Right hindlimb (tissue), 1 donor: ENCODE data around the gene SVIL.

Experiments
- DNase-seq: peaks from one replicate; pipeline ENCODE4 v3.0.0-alpha.2; 2018

The SVIL gene

DNA sequence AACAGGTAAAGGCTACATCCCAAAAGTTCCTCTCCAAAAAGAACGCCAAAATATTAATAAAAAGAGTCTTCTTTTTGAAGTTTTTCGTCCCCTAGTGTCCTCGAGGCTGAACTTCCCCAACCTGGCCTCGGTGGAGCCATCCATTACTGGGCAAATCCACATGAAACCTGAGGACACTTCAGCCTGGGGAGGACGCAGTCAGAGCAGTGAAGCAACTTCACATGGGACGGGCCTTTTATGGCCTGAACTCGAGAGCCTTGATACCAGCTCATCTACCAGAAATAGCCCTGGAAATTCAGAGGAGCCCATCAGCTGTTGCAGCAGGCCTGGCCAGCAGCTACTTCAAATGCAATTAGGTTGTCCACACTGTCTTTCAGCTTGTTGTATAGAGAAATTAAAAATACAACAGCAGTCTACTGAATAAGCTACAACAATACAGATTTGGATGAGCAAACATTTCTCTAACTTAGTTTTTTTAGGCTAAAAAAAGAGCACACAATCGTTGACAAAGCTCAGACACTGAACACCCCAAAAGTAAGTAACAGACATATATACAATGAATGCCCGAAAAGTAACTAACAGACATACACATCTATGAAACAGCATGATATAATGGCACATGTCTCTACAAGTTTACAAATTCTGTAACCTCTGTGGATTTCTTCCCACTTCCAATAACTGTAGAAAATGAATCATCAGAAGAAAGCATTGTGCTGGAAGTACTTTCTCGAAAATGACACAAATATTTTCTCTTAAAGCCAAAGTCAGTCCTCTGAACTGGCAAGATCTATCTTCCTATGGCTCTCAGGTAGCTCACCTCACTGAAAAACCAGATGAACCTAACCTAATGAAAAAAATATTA, at the start of gene SVIL:
Gene SVIL (minus strand): TSS at position 208 of the 862 bp plus-strand sequence. CDS start 79,913 bp downstream, outside the sequence.
- peak; percentile 72 for DNase-seq

GRCh38 chr10:29681676-29682448, 47.1 kb upstream of the SVIL start:
- DNase-seq, result no peak

GRCh38 chr10:29680091-29680490, 45.3 kb upstream of the SVIL start:
- DNase-seq, result no peak

- no peak for DNase-seq
These were observed 42.0 kb upstream of the SVIL start for GRCh38 chr10:29676732-29677131.

- DNase-seq, result no peak
These were observed 41.2 kb upstream of the SVIL start for GRCh38 chr10:29675984-29676383.

DNA sequence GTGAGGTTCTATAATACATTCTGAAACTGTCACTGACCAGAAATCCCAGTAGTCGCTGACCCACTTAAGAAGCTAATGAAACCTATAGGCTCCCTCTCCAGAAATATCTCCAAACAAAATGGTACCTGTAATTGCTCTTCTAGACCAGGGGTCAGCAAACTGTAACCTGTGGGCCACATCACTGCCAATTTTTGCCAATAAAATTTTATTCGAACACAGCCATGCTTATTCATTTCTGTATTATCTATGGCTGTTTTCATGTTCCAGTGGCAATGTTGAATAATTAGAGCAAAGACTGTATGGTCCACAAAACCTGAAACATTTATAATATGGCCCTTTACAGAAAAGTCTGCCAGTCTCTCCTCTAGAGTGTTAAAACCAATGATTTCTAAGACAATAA, 37.2 kb upstream of the SVIL start:
- no peak for DNase-seq

DNA sequence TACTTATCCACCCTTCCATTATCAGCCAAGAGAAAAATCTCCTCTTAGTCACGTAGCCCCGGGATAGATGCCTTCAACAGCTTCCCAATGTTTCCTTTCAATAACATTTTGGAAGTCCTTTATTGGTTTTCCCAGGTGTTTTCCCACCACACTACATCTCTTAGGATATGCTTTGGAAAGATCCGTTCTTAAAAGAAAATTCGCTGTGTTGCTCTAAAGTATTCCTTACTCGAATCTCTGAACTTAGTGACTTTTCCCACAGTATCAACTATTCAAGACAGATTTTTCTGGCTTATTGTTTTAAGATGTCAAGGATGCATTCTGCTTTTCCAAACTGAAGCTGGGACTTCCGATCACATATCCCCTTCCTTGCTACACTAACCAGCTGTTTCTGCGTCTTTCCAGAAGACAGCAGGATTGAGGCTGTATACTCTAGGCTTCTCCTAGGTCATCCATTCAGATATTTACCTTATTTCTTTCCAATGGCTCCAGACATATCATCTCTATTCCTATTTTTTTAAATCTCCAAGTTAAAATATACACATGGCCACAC, 36.5 kb upstream of the SVIL start:
- no peak for DNase-seq

DNA sequence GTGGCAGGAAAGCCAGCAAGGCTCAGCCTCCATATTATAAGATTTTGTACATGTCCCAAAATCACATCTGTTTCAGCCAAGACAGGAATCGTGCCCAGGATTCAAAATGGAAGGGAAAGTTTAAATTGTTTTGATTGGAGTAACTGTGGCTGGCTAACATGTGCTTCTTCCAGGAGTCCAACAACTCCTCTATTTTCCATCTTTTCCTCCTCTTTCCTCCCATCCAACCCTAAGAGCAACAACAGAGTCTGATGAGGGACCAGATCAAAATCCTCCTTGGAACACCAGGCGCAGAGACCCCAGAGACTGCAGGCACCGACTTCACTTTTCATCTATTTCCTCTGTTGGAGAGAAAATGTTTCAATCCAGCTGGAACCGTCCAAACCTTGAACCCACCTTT, 36.0 kb upstream of the SVIL start:
- peak; percentile 63 for DNase-seq

- DNase-seq, result no peak
These were observed 34.4 kb upstream of the SVIL start for GRCh38 chr10:29669149-29669548.

DNA sequence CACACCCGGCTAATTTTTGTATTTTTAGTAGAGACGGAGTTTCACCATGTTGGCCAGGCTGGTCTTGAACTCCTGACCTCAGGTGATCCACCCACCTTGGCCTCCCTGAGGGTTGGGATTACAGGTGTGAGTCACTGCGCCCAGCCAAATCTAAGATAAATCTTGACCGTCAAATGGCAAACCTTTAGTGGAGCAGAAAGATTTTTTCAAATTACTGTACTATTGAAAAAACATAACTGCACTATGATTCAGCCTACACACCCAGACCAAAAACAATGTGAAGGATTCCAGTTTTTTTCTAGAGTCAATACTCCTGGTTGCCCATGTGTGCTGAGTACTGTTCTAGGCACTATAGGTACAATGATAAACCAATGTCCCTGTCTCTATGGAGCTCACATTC, 33.9 kb upstream of the SVIL start:
- DNase-seq, result no peak

GRCh38 chr10:29667191-29667590, 32.4 kb upstream of the SVIL start:
- no peak for DNase-seq

DNA sequence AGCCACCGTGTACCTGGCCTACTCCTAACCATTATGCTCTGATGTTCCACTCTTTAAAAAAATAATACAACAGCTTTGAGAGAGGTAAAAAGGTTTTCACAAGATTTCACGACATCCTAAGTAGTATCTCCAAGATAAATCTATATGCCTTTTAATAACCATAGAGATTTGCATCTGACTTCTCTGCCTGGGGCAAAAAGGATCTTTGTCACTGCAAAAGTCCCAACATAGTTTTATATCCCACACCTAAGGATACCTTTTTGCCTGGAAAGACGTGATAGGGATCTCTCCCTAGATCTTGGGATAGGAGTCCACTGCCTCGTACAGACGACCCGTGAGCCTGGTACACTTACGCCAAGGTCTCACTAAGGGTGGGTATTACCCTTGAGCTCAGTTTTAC, 31.4 kb upstream of the SVIL start:
- no peak for DNase-seq

DNA sequence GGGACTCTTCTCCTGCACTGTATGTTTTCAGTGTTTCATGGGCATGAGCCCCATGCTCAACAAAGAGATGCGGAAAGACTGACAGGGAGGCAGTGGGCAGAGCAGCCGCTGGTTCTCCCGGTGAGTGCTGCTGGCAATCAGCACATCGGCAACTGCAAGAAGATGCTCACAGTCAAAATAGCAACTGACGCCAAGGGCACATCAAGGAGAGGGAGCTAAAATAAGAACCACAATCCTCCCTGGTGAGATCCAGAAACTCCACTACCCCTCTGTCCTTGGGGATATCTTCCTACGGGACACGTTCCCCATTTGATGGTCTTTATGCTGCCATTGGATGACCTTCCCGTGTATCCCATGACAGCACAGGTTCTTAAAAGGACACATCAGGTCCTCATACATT, 28.9 kb upstream of the SVIL start:
- DNase-seq, result no peak

DNA sequence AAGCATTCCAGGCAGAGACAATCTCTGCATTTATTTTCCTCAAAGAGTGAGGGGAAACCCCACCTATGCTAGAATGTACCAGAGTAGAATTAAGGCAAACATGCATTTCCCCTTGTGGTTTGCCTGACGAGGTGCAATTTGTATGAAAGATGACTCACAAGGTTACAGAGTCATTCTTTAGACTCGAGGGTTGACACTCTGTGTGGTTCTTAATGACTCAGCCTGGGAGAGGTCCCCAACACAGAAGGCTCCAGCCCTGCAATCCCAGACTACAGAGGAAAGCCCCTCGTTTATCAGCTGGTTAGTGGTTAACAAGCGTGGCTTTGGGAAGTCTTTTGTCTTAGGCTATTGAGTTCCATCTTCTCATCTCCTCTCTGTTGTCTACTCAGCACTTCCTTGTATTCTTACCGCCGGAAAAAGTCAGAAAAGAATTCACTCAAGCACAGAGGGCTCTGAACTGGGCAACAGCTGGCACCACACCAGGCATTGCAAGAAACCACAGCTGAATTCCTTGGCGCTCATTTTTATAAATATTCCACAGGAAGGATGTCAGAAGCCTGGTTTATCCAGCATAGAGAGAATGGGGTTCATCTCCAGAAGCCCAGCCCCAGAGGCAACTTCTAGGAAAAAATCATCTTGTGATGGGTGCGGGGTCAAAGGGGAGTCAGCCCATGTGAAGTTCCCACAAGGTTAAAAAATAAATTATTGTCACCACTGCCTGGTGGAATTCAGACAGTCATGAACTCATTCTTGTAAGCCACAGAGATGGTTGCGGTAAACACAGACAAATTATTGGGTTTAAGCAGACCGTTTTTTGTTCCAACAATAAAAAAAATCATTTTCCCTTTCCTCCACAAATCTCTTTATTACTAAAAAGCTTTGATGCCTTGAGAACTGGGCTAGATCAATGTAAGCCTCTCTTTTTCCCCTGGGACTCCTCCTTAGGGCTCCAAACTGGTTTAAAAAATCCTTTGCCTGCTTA, 24.5 kb upstream of the SVIL start:
- DNase-seq, result peak; percentile 63

DNA sequence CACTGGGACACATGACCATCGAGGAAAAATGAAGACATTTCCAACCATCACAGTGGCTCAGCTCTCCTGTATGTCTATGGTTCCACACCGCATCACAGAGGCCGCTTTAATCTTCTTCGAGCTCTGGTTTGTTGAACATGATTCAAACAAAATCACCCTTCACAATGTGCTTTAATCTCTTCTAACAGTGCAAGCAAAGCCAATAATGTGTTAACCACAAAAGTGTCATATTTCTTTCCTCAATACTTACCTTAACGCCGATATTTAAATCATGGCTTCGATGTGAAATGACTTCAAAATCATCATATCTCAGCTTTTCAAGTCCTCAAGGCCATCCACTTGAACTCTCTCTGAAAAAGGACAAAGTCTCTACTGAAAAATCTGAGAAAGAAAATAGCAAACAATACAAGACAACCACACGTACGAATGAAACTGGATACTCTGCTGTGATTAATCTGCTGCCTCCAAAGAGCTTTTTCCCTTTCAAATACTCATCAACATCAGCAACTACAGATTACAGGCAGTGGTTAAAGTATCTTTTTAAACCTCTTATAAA, 23.0 kb upstream of the SVIL start:
- DNase-seq, result no peak

GRCh38 chr10:29656451-29656992, 21.8 kb upstream of the SVIL start:
- DNase-seq, result no peak

DNA sequence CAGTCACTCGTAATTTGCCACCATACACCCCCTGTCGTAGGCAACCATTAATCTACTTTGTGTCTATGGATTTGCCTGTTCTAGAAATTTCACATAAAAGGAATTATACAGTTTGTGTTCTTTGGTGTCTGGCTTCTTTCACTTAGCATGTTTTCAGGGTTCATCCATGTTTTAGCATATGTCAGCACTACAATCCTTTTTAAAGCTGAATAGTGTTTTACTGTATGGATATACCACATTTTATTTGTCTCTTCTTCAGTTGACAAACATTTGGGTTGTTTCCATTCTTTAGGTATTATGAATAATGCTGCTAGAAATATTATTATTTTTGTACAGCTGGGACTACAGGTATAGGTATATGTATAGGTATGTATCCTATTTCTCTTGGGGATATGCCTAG, 17.4 kb upstream of the SVIL start:
- DNase-seq, result no peak

GRCh38 chr10:29651767-29652166, 17.0 kb upstream of the SVIL start:
- DNase-seq, result no peak

DNA sequence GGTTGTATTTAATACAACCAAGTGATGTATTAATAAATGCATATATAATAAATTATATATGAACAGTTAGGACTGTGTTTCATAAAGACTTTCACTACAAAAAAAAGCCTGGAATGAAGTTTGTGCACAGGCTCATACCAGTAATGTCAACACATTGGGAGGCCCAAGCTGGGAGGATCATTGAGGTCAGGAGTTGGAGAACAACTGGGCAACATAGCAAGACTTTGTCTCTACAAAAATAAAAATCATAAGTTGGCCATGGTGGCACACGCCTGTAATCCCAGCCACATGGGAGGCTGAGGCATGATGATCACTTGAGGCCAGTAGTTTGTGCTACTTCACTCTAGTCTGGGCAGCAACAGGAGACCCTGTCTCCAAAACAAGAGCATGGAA, 15.8 kb upstream of the SVIL start:
- DNase-seq, result no peak

DNA sequence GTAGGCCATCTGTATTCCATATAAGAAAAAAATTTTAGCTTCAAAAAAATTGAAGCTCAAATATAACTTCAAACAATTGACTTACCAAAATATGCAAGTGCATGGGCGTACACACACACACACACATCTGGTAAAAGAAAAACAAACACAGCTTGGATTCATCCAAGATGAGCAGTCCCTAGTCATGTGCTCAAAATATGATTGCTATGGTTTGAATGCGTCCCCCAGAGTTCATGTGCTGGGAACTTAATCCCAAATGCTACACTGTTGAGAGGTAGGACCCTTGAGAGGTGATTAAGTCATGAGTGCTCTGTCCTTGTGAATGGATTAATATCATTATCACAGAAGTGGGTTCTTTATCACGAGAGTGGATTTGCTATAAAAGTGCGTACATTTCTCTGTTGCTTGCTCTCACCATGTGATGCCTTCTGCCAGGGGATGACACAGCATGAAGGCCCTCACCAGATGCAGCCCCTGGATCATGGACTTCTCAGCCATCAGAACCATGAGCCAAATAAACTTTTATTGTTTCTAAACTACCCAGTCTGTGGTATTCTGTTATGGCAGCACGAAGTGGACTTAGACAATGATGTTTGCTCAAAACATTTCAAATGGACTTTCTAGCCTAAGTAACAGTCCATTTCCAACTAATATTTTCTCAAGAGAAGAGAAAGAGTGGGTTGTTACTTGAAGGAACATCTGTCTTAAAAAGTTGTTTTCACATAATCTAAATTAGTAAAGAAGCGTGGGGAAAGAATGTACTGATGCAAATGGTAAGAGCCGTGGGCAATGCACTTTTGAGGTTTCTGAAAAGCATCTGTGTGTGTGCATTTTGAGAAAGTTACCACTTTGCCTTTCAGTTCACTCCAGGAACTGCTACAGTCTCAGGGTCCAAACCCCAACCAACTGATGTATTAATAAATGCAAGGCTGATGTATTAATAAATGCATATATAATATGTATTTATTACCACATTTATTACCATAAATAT, 15.1 kb upstream of the SVIL start:
- no peak for DNase-seq

- DNase-seq, result no peak
These were observed 14.2 kb upstream of the SVIL start for GRCh38 chr10:29648983-29649268.
